ENCODE results near the gene RTTN. TPM values are rescaled to one million over a fixed set of nuclear protein-coding genes. Genes with fewer than 3 reads are reported as not detected.

RTTN gene
- total RNA-seq, 1 donor from 2014 or later, result 15.8 TPM

DNA sequence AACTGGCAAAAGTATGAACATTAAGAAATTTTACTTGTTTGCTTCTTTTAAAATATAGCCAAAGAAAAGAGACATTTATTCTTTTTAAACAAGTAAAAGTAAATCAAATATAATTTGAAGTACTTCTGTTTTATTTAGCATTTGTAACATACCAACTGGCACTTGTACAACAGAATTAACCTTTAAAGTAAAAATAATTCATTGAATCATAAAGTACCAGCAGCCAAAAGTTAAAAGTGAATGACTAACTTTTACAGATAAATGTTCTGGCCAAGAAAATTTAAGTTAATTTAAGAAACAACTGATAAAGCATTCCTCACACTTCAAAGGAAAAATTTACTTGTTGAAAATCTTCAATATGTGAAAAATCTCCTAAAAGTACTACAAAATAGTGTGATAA lies 23.8 kb downstream of the RTTN start:
- TF ChIP-seq, protein P1, sequence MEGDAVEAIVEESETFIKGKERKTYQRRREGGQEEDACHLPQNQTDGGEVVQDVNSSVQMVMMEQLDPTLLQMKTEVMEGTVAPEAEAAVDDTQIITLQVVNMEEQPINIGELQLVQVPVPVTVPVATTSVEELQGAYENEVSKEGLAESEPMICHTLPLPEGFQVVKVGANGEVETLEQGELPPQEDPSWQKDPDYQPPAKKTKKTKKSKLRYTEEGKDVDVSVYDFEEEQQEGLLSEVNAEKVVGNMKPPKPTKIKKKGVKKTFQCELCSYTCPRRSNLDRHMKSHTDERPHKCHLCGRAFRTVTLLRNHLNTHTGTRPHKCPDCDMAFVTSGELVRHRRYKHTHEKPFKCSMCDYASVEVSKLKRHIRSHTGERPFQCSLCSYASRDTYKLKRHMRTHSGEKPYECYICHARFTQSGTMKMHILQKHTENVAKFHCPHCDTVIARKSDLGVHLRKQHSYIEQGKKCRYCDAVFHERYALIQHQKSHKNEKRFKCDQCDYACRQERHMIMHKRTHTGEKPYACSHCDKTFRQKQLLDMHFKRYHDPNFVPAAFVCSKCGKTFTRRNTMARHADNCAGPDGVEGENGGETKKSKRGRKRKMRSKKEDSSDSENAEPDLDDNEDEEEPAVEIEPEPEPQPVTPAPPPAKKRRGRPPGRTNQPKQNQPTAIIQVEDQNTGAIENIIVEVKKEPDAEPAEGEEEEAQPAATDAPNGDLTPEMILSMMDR (IDR thresholded peaks at IDR 0.05; ENCODE audit: unreplicated experiment), result no peak
- Mint-ChIP-seq H3K36me3 (ENCODE audit: low read depth, unreplicated experiment) (no peaks in the 10 kb centered on the region), H3K4me1 (ENCODE audit: unreplicated experiment) (peaks cover 2% of the 10 kb centered on the region), H3K27ac (ENCODE audit: unreplicated experiment) (no peak overlapping the region), H3K4me3 (ENCODE audit: unreplicated experiment) (no peak overlapping the region), H3K27me3 (ENCODE audit: unreplicated experiment) (peaks cover 1% of the 10 kb centered on the region), H3K9me3 (ENCODE audit: unreplicated experiment) (no peaks in the 10 kb centered on the region)
- no peak for DNase-seq (ENCODE audit: low spot score)

DNA sequence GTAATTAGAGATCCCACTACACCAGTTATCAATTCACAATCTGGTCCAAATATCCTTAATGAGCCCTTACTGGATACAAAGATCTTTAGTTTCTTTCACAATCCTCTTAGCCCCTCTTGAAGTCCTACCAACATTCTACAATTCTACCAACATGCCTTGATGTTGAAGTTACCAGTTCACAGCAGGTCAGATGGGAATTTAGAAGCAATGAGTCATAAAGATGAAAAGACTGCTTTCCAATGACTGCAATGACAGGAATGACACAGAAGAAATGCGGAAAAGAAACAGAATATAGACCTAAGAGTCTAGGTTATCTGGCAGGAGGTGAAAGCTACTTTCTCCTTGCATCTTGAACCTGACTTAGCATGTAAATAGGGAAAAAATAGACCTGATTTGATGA lies 24.5 kb downstream of the RTTN start:
- Mint-ChIP-seq H3K27ac (ENCODE audit: unreplicated experiment) (no peak overlapping the region), H3K27me3 (ENCODE audit: unreplicated experiment) (peaks cover 1% of the 10 kb centered on the region), H3K9me3 (ENCODE audit: unreplicated experiment) (no peaks in the 10 kb centered on the region), H3K4me3 (ENCODE audit: unreplicated experiment) (no peak overlapping the region), H3K36me3 (ENCODE audit: low read depth, unreplicated experiment) (no peaks in the 10 kb centered on the region), H3K4me1 (ENCODE audit: unreplicated experiment) (peaks cover 2% of the 10 kb centered on the region)
- DNase-seq (ENCODE audit: low spot score), result no peak
- TF ChIP-seq, protein P1 (IDR thresholded peaks at IDR 0.05; ENCODE audit: unreplicated experiment), result no peak

DNA sequence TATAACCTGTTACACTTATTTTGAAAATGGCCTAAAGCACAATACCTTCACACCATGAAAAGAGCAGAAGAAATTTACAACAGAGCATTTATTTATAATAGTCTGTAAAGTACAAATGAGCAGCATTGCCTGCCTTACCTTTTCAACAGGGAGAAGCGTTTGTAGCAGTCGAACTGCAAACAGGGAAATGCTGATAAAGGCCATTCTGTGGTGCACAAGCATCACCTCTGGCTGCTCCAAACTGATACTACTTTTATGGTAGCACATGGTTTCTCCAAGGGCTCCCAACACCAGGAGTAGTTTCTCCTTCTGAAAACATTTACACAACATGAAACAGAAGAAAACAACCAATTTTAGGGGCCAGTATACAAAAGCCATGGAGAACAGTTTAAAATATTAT lies 28.9 kb downstream of the RTTN start:
- H3K4me1 Mint-ChIP-seq (ENCODE audit: unreplicated experiment), result no peaks in the 10 kb centered on the region
- no peak overlapping the region for H3K27ac Mint-ChIP-seq (ENCODE audit: unreplicated experiment)
- TF ChIP-seq, protein P1 (IDR thresholded peaks at IDR 0.05; ENCODE audit: unreplicated experiment), result no peak
- no peaks in the 10 kb centered on the region for H3K9me3 Mint-ChIP-seq (ENCODE audit: unreplicated experiment)
- no peak overlapping the region for H3K4me3 Mint-ChIP-seq (ENCODE audit: unreplicated experiment)
- H3K36me3 Mint-ChIP-seq (ENCODE audit: low read depth, unreplicated experiment), result no peaks in the 10 kb centered on the region
- DNase-seq (ENCODE audit: low spot score), result no peak
- no peaks in the 10 kb centered on the region for H3K27me3 Mint-ChIP-seq (ENCODE audit: unreplicated experiment)

DNA sequence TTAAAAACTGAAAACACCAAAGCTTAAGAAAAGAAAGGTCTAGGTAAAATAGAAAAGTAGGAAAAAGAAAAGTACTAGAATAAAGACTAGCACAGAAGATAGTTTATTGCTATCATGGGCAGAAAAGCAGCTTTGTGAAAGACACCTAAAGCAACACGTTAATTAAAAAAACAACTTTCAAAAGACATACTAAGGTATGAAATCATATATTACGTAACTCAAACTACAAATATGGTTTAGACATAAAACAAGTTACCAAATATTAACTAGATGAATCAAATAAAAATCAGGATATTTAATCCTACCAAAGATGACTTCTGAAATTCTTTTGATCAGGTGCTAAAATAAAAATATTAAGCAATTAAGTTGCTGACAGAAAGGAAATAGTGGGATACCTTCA lies 30.3 kb downstream of the RTTN start:
- H3K4me3 Mint-ChIP-seq (ENCODE audit: unreplicated experiment), result no peak overlapping the region
- TF ChIP-seq, protein P1 (IDR thresholded peaks at IDR 0.05; ENCODE audit: unreplicated experiment), result no peak

DNA sequence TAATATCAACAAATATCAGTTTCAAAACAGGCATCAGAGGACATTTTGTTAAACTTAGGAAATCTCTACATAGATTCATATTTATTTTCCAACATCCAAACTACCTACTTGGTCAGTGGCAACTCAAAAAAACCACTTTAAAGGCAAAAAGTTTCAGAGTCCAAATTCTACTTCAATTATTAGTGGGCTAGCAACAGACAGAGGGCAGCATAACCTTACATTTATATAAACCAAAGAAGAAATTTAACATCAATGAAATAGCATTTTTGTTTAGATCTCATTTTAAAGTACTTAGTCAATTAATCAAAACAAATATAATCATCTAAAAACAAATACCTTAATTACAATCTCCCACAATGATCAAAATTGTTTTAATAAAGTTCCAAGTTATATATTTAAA lies 33.3 kb downstream of the RTTN start:
- Mint-ChIP-seq H3K4me3 (ENCODE audit: unreplicated experiment) (no peak overlapping the region), H3K27ac (ENCODE audit: unreplicated experiment) (no peak overlapping the region), H3K27me3 (ENCODE audit: unreplicated experiment) (no peaks in the 10 kb centered on the region), H3K4me1 (ENCODE audit: unreplicated experiment) (no peaks in the 10 kb centered on the region), H3K36me3 (ENCODE audit: low read depth, unreplicated experiment) (no peaks in the 10 kb centered on the region), H3K9me3 (ENCODE audit: unreplicated experiment) (no peaks in the 10 kb centered on the region)
- TF ChIP-seq, protein P1 (IDR thresholded peaks at IDR 0.05; ENCODE audit: unreplicated experiment), result no peak
- DNase-seq (ENCODE audit: low spot score), result no peak

More for the DNA sequence above, 30.3 kb downstream of the RTTN start:
- DNase-seq (ENCODE audit: low spot score), result no peak
- no peaks in the 10 kb centered on the region for H3K4me1 Mint-ChIP-seq (ENCODE audit: unreplicated experiment)
- H3K9me3 Mint-ChIP-seq (ENCODE audit: unreplicated experiment), result no peaks in the 10 kb centered on the region
- no peaks in the 10 kb centered on the region for H3K27me3 Mint-ChIP-seq (ENCODE audit: unreplicated experiment)
- no peak overlapping the region for H3K27ac Mint-ChIP-seq (ENCODE audit: unreplicated experiment)
- no peaks in the 10 kb centered on the region for H3K36me3 Mint-ChIP-seq (ENCODE audit: low read depth, unreplicated experiment)

Measured in endothelial cell (in vitro differentiated cells).